Activated naive CD4-positive, alpha-beta T cell treated with anti-CD3 and anti-CD28 coated beads, Interleukin-2, amount 50 U/mL, for 24 hours (primary cell): ENCODE measurements around the gene PIGZ.

Source experiments
- H3K27ac Mint-ChIP-seq: one replicate; pipeline ENCODE4 v1.8.0; 2021; ENCODE audit warnings: mild to moderate bottlenecking, mixed read lengths
- H3K27me3 Mint-ChIP-seq: one replicate; pipeline ENCODE4 v1.8.0; 2021; ENCODE audit warnings: mixed read lengths
- H3K36me3 Mint-ChIP-seq: one replicate; pipeline ENCODE4 v1.8.0; 2021; ENCODE audit warnings: mixed read lengths
- H3K4me1 Mint-ChIP-seq: one replicate; pipeline ENCODE4 v1.8.0; 2021; ENCODE audit warnings: mixed read lengths
- H3K4me3 Mint-ChIP-seq: one replicate; pipeline ENCODE4 v1.8.0; 2021; ENCODE audit warnings: mild to moderate bottlenecking, mixed read lengths
- H3K9me3 Mint-ChIP-seq: one replicate; pipeline ENCODE4 v1.8.0; 2021; ENCODE audit warnings: mixed read lengths

The PIGZ gene

GRCh38 chr3:196970547-196971093, 2.0 kb upstream of the PIGZ start:
- Mint-ChIP-seq H3K4me3 (peak overlapping the region; percentile 80), H3K36me3 (no peaks in the 10 kb centered on the region), H3K9me3 (no peaks in the 10 kb centered on the region), H3K4me1 (no peaks in the 10 kb centered on the region), H3K27me3 (no peaks in the 10 kb centered on the region), H3K27ac (peak overlapping the region; percentile 55)

- Mint-ChIP-seq H3K36me3 (no peaks in the 10 kb centered on the region), H3K27ac (peak overlapping the region; percentile 55), H3K4me1 (no peaks in the 10 kb centered on the region), H3K27me3 (no peaks in the 10 kb centered on the region), H3K9me3 (no peaks in the 10 kb centered on the region), H3K4me3 (peak overlapping the region; percentile 80)
Measured at GRCh38 chr3:196969660-196970546, 1.3 kb upstream of the PIGZ start.

- Mint-ChIP-seq H3K36me3 (no peaks in the 10 kb centered on the region), H3K9me3 (no peaks in the 10 kb centered on the region), H3K27me3 (no peaks in the 10 kb centered on the region), H3K4me1 (no peaks in the 10 kb centered on the region), H3K4me3 (peak overlapping the region; percentile 85), H3K27ac (no peak overlapping the region)
Measured at GRCh38 chr3:196969134-196969659, 564 bp upstream of the PIGZ start.

- Mint-ChIP-seq H3K27me3 (no peaks in the 10 kb centered on the region), H3K4me1 (no peaks in the 10 kb centered on the region), H3K36me3 (no peaks in the 10 kb centered on the region), H3K9me3 (no peaks in the 10 kb centered on the region), H3K4me3 (peak overlapping the region; percentile 75), H3K27ac (no peak overlapping the region)
Measured at GRCh38 chr3:196967412-196968232, 1.0 kb downstream of the PIGZ start.

GRCh38 chr3:196966526-196967401, 1.9 kb downstream of the PIGZ start:
- Mint-ChIP-seq H3K36me3 (no peaks in the 10 kb centered on the region), H3K9me3 (no peaks in the 10 kb centered on the region), H3K4me1 (no peaks in the 10 kb centered on the region), H3K27me3 (no peaks in the 10 kb centered on the region), H3K4me3 (peak overlapping the region; percentile 36), H3K27ac (no peak overlapping the region)

- H3K27ac Mint-ChIP-seq, result no peak overlapping the region
- H3K27me3 Mint-ChIP-seq, result no peaks in the 10 kb centered on the region
Measured at GRCh38 chr3:196965804-196966173, 2.8 kb downstream of the PIGZ start.

GRCh38 chr3:196965112-196965803, 3.4 kb downstream of the PIGZ start:
- no peak overlapping the region for H3K4me3 Mint-ChIP-seq
- no peaks in the 10 kb centered on the region for H3K4me1 Mint-ChIP-seq
- H3K36me3 Mint-ChIP-seq, result no peaks in the 10 kb centered on the region
- no peaks in the 10 kb centered on the region for H3K9me3 Mint-ChIP-seq
- H3K27me3 Mint-ChIP-seq, result no peaks in the 10 kb centered on the region
- H3K27ac Mint-ChIP-seq, result no peak overlapping the region

More at GRCh38 chr3:196965804-196966173, 2.8 kb downstream of the PIGZ start:
- H3K36me3 Mint-ChIP-seq, result no peaks in the 10 kb centered on the region
- H3K4me1 Mint-ChIP-seq, result no peaks in the 10 kb centered on the region
- H3K9me3 Mint-ChIP-seq, result no peaks in the 10 kb centered on the region
- H3K4me3 Mint-ChIP-seq, result no peak overlapping the region

- Mint-ChIP-seq H3K9me3 (no peaks in the 10 kb centered on the region), H3K4me3 (no peak overlapping the region), H3K4me1 (no peaks in the 10 kb centered on the region), H3K36me3 (no peaks in the 10 kb centered on the region), H3K27ac (no peak overlapping the region), H3K27me3 (no peaks in the 10 kb centered on the region)
Measured at GRCh38 chr3:196963631-196963953, 5.0 kb downstream of the PIGZ start.

GRCh38 chr3:196962930-196963630, 5.6 kb downstream of the PIGZ start:
- no peaks in the 10 kb centered on the region for H3K36me3 Mint-ChIP-seq
- no peaks in the 10 kb centered on the region for H3K27me3 Mint-ChIP-seq
- H3K9me3 Mint-ChIP-seq, result no peaks in the 10 kb centered on the region
- H3K4me1 Mint-ChIP-seq, result no peaks in the 10 kb centered on the region
- no peak overlapping the region for H3K27ac Mint-ChIP-seq
- no peak overlapping the region for H3K4me3 Mint-ChIP-seq

GRCh38 chr3:196962108-196962929, 6.3 kb downstream of the PIGZ start:
- no peak overlapping the region for H3K4me3 Mint-ChIP-seq
- H3K36me3 Mint-ChIP-seq, result no peaks in the 10 kb centered on the region
- no peaks in the 10 kb centered on the region for H3K4me1 Mint-ChIP-seq
- no peaks in the 10 kb centered on the region for H3K27me3 Mint-ChIP-seq
- H3K27ac Mint-ChIP-seq, result no peak overlapping the region
- no peaks in the 10 kb centered on the region for H3K9me3 Mint-ChIP-seq

GRCh38 chr3:196954832-196955231, 13.8 kb downstream of the PIGZ start:
- Mint-ChIP-seq H3K4me3 (no peak overlapping the region), H3K27ac (no peak overlapping the region)

GRCh38 chr3:196951371-196951770, 17.3 kb downstream of the PIGZ start:
- H3K4me3 Mint-ChIP-seq, result no peak overlapping the region

More at GRCh38 chr3:196954832-196955231, 13.8 kb downstream of the PIGZ start:
- Mint-ChIP-seq H3K36me3 (no peaks in the 10 kb centered on the region), H3K4me1 (no peaks in the 10 kb centered on the region), H3K9me3 (no peaks in the 10 kb centered on the region), H3K27me3 (no peaks in the 10 kb centered on the region)

GRCh38 chr3:196949750-196950149, 18.9 kb downstream of the PIGZ start:
- no peak overlapping the region for H3K4me3 Mint-ChIP-seq
- H3K27ac Mint-ChIP-seq, result no peak overlapping the region
- H3K4me1 Mint-ChIP-seq, result peaks cover 3% of the 10 kb centered on the region
- H3K36me3 Mint-ChIP-seq, result peaks cover 1% of the 10 kb centered on the region
- H3K9me3 Mint-ChIP-seq, result no peaks in the 10 kb centered on the region
- no peaks in the 10 kb centered on the region for H3K27me3 Mint-ChIP-seq

More at GRCh38 chr3:196951371-196951770, 17.3 kb downstream of the PIGZ start:
- H3K36me3 Mint-ChIP-seq, result no peaks in the 10 kb centered on the region
- no peaks in the 10 kb centered on the region for H3K9me3 Mint-ChIP-seq
- no peak overlapping the region for H3K27ac Mint-ChIP-seq
- no peaks in the 10 kb centered on the region for H3K27me3 Mint-ChIP-seq
- H3K4me1 Mint-ChIP-seq, result no peaks in the 10 kb centered on the region
